Measurements from ENCODE around the gene PSMG3.

PSMG3 gene

GRCh38 chr7:1558181-1558811 is 11.5 kb downstream of the PSMG3 start:
- DNase-seq (ENCODE audit: low spot score): no peak

- no peak for DNase-seq (ENCODE audit: low spot score)
These were observed 12.1 kb downstream of the PSMG3 start for GRCh38 chr7:1557771-1558170.

DNA sequence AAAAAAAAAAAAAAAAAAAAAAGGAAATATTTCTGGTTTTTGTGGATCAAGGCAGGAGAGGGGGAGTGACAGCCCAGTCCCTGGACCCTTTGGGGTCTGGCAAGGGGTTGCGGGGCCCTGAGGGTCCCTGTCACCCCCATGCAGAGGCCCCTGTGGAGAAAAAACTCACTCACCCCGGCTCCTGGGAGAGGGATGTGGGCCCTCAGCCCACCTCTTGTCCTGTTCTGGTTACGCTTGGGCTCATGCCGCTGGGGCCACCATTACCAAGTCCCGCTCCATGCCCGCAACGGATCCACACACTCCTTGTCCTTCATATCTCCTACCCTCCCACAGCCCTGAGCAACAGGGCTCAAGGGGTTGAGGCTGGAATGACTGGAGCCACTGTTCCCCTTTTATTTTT is 12.8 kb downstream of the PSMG3 start:
- no peak for DNase-seq (ENCODE audit: low spot score)

DNA sequence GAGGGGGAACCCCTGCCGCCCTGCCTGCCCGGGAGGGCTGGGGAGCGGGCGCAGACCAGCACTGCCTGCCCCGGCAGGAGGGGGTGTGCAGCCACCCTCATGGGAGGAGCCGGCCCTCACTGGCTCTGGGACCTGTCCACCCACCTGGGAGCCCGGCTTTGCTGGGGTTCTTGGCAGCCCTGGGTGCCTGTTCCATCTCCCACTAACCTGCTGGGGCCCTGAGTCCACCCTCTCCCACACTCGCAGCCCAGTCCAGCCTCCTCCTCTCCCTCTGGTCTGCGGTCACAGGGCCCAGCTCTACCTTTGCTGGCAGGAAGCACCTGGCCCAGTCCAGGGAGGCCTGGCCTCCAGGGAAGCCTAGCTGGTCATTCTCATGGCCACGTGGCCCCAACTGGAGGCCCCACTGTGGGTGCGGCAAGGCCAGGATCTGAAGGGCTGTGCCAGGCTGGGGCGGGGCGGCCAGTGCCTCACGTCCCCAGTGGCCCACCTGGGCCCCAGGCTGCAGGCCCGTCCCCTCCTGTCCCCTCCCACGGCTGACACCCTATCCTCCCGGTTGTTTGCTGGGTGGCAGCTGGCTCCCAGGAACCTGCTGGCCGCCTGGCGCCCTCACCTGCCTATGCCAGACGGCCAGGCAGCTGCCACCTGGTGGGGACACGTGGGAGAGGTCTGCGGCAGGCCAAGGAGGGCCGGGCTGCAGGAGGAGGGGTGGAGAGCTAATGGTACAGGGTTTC is 13.9 kb downstream of the PSMG3 start, which contains the start of gene TMEM184A:
TSS of gene TMEM184A (minus strand) at position 393 of the 731 bp plus-strand sequence. CDS start 721 bp downstream, outside the sequence.
- no peak for DNase-seq (ENCODE audit: low spot score)

- no peak for DNase-seq (ENCODE audit: low spot score)
These were observed 14.6 kb downstream of the PSMG3 start for GRCh38 chr7:1555046-1555812.

- DNase-seq (ENCODE audit: low spot score): no peak
These were observed 15.3 kb downstream of the PSMG3 start for GRCh38 chr7:1554333-1555045.

GRCh38 chr7:1553512-1554210 is 16.2 kb downstream of the PSMG3 start:
- no peak for DNase-seq (ENCODE audit: low spot score)

DNA sequence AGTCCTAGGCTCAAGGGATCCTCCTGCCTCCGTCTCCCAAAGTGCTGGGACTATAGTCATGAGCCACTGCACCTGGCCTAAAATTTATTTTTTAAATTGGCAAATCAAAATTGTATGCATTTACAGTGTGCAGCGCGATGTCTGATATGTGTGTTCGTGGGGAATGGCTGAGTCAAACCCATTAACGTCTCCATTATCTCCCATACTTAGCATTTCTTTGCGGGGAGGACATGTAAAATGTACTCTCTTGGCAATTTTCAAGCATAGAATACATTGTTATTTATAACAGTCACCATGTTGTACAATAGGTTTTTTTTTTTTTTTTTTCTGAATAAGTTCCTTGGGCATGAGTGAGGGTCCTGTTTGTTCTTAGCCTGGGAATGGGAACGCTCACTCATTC is 17.6 kb downstream of the PSMG3 start:
- DNase-seq (ENCODE audit: low spot score): no peak

- no peak for DNase-seq (ENCODE audit: low spot score)
These were observed 19.0 kb downstream of the PSMG3 start for GRCh38 chr7:1550846-1551155.

- no peak for DNase-seq (ENCODE audit: low spot score)
These were observed 19.6 kb downstream of the PSMG3 start for GRCh38 chr7:1550005-1550845.

DNA sequence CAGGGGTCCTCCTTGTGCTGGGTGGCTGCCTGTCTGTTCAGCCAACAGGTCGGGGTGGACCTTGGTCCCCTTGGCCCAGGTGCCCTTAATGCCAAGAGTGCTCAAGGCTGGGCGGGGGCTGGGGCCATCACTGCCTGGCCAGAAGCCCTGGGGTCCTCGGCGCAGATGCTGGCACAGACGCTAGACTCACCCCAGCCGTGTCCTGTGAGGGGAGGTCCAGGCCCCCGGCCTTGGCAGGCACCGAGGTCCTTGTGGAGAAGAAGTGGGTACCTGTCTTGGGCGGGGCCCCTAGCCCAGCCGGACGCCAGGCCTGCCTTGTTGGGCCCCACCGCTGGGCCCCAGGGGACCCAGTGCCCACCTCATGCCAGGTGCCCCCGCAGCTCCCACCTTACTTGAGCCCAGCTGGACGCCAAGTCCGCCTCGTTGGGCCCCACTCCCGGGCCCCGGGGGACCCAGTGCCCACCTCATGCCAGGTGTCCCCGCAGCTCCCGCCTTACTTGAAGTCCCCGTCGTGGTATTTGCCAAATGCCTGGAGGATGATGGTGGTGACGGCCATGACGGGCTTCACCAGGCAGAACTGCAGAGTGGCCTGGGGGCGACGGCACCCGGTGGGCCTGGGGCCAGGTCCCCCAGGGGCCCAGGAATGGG is 20.4 kb downstream of the PSMG3 start:
- DNase-seq (ENCODE audit: low spot score): no peak

DNA sequence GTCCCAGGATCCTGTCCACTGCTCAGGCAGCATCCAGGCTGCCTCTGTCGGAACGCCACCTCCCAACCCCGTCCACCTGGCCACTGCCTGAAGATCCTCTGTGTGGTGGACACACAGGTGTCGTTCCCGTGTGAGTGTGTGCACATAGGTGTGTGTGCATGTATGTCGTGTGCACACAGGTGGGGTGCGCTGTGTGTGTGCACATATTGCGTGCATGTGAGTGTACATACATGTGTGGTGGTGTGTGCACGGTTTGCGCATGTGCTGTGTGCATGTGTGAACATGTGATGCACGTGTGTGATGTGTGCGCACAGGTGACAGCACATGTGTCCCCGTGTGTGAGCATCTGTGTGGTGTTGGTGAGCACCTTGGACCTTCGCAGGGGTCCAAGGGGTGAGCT is 20.9 kb downstream of the PSMG3 start:
- no peak for DNase-seq (ENCODE audit: low spot score)

GRCh38 chr7:1548438-1548831 is 21.4 kb downstream of the PSMG3 start:
- DNase-seq (ENCODE audit: low spot score): no peak

DNA sequence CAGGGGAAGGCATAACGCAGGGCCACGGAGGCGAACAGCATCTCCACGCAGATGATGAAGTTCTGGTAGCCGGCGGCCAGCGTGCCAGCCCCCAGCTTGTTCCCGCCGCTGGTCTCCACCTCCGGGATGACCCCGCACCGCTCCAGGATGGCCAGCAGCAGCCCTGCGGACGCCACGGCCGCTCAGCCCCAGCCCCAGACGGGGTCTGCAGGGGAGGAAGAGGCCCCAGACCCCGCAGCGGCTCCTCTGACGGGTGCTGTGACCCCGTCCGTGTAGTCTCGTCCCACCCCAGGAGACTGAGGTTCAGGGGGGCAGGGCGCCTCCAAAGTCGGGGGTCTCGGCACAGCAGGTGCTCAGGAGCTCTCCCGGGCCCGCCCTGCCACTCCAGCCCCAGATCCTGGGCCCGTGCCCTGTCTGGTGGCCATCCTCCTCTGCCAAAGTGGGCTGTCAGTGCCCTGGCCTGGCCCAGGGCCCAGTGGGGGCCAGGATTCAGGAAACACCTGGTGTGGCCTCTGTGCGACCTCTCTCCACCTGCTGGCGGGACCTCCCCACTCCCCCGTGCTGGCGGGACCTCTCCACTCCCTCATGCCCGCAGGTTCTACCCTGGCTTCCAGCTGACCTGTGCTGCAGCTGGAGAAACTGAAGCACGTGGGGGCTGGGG is 21.9 kb downstream of the PSMG3 start:
- DNase-seq (ENCODE audit: low spot score): no peak

DNA sequence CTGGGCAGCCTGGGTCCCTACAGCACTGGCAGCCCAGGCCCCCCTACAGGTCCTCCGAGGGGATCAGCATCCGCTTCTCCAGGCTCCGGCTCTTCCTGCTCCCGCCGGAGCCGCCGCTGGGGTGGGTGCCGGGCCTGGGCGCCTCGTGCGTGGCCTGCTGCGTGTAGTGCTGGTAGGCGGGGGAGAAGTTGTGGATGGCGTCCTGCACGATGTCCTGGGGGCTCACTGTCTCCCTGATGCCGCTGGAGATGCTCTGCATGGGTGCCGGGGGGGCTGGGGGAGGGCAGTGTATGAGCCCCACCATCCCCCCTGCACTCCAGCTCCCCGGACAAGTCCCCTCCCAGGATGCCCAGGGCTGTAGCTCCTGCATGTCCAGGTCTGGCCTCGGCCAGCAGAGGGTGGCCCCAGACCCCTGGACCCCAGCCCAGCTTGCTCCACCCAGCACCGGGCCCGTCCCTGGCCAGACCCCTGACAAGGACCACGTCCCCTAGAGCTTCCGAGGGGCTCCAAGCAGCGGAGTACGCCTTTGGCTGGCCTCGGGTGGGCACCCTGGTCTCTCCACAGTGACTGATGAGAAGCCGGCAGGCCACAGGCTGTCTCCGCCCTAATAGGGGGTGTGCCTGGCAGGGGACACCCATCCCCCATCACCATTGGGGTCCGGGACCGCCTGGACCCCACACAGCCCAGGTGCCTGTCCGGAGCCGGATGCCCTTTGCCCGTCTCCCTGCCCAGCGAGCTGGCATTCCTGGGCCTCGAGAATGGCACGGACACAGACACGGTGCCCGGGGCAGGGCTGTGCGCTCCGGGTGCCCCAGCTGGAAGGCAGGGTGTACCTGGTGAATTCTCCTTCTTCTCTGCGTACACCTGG is 22.7 kb downstream of the PSMG3 start:
- no peak for DNase-seq (ENCODE audit: low spot score)

DNA sequence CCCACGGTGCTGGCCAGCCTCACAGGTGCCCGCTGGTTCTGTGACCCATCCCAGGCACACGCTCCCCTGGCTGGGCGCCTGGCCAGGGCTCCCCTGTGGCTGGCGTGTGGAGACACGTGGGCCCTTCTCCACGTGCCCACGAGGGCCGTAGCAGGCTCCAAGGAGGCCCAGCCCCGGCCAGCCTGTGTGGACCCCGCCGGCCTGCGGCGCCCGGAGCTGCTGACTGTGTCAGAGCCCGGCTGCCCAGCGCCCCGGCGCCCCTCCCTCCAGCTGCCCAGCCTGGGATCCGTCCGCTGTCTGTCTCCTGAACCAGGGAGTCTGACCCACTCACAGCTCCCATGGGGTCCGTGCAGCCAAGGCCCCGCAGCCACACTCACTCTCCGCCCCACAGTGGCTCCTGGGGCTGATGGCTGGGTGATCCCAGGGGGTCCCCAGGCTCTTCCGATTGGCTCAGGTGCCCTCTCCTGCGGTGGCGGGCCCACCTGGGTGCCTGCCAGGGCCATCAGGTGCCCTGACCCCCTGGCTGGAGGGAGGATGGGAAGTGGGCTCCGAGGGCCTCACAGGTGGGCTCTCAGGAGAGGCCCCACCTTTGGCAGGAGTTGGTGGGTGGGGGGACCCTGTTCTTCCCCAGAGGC is 23.4 kb downstream of the PSMG3 start:
- DNase-seq (ENCODE audit: low spot score): no peak

- DNase-seq (ENCODE audit: low spot score): no peak
These were observed 24.2 kb downstream of the PSMG3 start for GRCh38 chr7:1545417-1546246.
